ENCODE data around the gene BMERB1. TPM values are rescaled to one million over a fixed set of nuclear protein-coding genes. Genes with fewer than 3 reads are reported as not detected.

Gene BMERB1
- polyA plus RNA-seq, 1 donor (not counting 4 experiments of a cell fraction or from before 2014, with no cell fraction given), result 7.8 TPM

DNA sequence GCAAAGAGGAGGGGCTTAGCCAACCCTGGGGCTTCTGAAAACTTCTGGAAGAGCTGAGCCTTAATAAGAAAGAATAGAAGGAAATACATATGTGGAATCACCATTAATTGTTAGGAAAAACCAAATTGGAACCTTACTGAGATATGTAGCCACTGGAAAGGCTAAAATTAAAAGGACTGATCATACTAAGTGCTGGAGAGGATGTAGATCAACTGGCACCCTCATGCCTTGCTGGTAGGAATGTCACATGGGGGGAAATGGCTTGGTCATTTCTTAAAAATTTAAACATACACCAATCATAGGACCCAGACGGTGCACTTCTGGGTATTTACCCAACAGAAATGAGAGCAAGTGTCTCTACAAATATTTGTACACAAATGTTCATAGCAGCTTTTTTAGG lies 11.1 kb downstream of the BMERB1 start:
- no peak for FAIRE-seq
- Histone ChIP-seq H3K9me1 (ENCODE audit: control insufficient read depth, extremely low read depth, insufficient read depth, low read length) (no peaks in the 10 kb centered on the region), H3K9ac (ENCODE audit: control insufficient read depth, extremely low read depth, insufficient read depth, low read length) (no peak overlapping the region), H4K20me1 (ENCODE audit: control insufficient read depth, extremely low read depth, insufficient read depth, low read length) (no peaks in the 10 kb centered on the region), H3K79me2 (ENCODE audit: control insufficient read depth, insufficient read depth, low read length) (no peaks in the 10 kb centered on the region), H3K36me3 (ENCODE audit: control insufficient read depth in 2 of 2, extremely low read depth in 1 of 2, insufficient read depth in 2 of 2, low read length in 2 of 2) (no peaks in the 10 kb centered on the region), H3K9me3 (ENCODE audit: control insufficient read depth, low read depth, low read length) (no peaks in the 10 kb centered on the region), H3K4me1 (ENCODE audit: control insufficient read depth, extremely low read depth, insufficient read depth, low read length) (no peaks in the 10 kb centered on the region), H3K4me2 (ENCODE audit: control insufficient read depth, extremely low read depth, insufficient read depth, low read depth, low read length) (no peak overlapping the region), H3K4me3 (ENCODE audit: control insufficient read depth in 2 of 3, extremely low read depth in 1 of 3, insufficient read depth in 2 of 3, low read depth in 1 of 3, low read length in 3 of 3) (no peak overlapping the region), H2AFZ (ENCODE audit: control insufficient read depth, low read length) (no peak overlapping the region), H3K27me3 (ENCODE audit: control insufficient read depth, extremely low read depth, insufficient read depth, low read length) (no peaks in the 10 kb centered on the region), H3K27ac (ENCODE audit: control insufficient read depth, insufficient read depth, low read length) (no peak overlapping the region)
- dilution Hi-C loops (cut with MboI; ENCODE audit: extremely low pct_ligation_motif_present, low sequenced_read_pairs), result no loop called here
- no peak for DNase-seq (ENCODE audit: low read depth, low spot score)
- TF ChIP-seq, protein P1, sequence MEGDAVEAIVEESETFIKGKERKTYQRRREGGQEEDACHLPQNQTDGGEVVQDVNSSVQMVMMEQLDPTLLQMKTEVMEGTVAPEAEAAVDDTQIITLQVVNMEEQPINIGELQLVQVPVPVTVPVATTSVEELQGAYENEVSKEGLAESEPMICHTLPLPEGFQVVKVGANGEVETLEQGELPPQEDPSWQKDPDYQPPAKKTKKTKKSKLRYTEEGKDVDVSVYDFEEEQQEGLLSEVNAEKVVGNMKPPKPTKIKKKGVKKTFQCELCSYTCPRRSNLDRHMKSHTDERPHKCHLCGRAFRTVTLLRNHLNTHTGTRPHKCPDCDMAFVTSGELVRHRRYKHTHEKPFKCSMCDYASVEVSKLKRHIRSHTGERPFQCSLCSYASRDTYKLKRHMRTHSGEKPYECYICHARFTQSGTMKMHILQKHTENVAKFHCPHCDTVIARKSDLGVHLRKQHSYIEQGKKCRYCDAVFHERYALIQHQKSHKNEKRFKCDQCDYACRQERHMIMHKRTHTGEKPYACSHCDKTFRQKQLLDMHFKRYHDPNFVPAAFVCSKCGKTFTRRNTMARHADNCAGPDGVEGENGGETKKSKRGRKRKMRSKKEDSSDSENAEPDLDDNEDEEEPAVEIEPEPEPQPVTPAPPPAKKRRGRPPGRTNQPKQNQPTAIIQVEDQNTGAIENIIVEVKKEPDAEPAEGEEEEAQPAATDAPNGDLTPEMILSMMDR (optimal IDR thresholded peaks at IDR 0.05 in 1 of 3, IDR thresholded peaks at IDR 0.05 in 1 of 3, conservative IDR thresholded peaks at IDR 0.05 in 1 of 3; ENCODE audit: extremely low read depth in 1 of 3, insufficient read depth in 2 of 3, low read length in 3 of 3), result no peak
- TF ChIP-seq EZH2 (IDR thresholded peaks at IDR 0.05; ENCODE audit: low read length), result no peak

DNA sequence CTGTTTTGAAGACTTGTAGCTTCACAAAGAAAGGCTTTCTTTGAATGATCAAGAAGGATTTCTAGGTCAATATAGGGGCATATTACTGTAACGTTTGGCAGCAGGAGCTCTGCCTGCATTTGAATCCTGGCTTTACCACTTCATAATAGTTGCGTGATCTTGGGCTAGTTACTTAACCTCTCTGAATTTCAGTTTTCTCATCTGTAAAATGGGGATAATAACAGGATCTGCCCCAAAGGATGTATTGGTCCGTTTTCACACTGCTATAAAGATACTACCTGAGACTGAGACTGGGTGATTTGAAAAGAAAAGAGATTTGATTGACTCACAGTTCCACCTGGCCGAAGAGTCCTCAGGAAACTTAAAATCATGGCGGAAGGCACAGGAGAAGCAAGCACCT lies 12.5 kb downstream of the BMERB1 start:
- no peak overlapping the region for H3K27ac ChIP-seq (ENCODE audit: control insufficient read depth, insufficient read depth, low read length)
- dilution Hi-C loops (cut with MboI; ENCODE audit: extremely low pct_ligation_motif_present, low sequenced_read_pairs), result no loop called here
- no peak for FAIRE-seq
- H3K4me2 ChIP-seq (ENCODE audit: control insufficient read depth, extremely low read depth, insufficient read depth, low read depth, low read length), result no peak overlapping the region
- no peak overlapping the region for H2AFZ ChIP-seq (ENCODE audit: control insufficient read depth, low read length)
- H3K36me3 ChIP-seq (ENCODE audit: control insufficient read depth in 2 of 2, extremely low read depth in 1 of 2, insufficient read depth in 2 of 2, low read length in 2 of 2), result no peaks in the 10 kb centered on the region
- DNase-seq (ENCODE audit: low read depth, low spot score), result no peak
- H3K79me2 ChIP-seq (ENCODE audit: control insufficient read depth, insufficient read depth, low read length), result no peaks in the 10 kb centered on the region
- TF ChIP-seq EZH2 (IDR thresholded peaks at IDR 0.05; ENCODE audit: low read length), result no peak
- TF ChIP-seq, protein P1 (optimal IDR thresholded peaks at IDR 0.05 in 1 of 3, IDR thresholded peaks at IDR 0.05 in 1 of 3, conservative IDR thresholded peaks at IDR 0.05 in 1 of 3; ENCODE audit: extremely low read depth in 1 of 3, insufficient read depth in 2 of 3, low read length in 3 of 3), result no peak
- H3K4me3 ChIP-seq (ENCODE audit: control insufficient read depth in 2 of 3, extremely low read depth in 1 of 3, insufficient read depth in 2 of 3, low read depth in 1 of 3, low read length in 3 of 3), result no peak overlapping the region
- H4K20me1 ChIP-seq (ENCODE audit: control insufficient read depth, extremely low read depth, insufficient read depth, low read length), result no peaks in the 10 kb centered on the region
- H3K27me3 ChIP-seq (ENCODE audit: control insufficient read depth, extremely low read depth, insufficient read depth, low read length), result no peaks in the 10 kb centered on the region
- no peaks in the 10 kb centered on the region for H3K4me1 ChIP-seq (ENCODE audit: control insufficient read depth, extremely low read depth, insufficient read depth, low read length)
- no peaks in the 10 kb centered on the region for H3K9me3 ChIP-seq (ENCODE audit: control insufficient read depth, low read depth, low read length)
- no peaks in the 10 kb centered on the region for H3K9me1 ChIP-seq (ENCODE audit: control insufficient read depth, extremely low read depth, insufficient read depth, low read length)
- H3K9ac ChIP-seq (ENCODE audit: control insufficient read depth, extremely low read depth, insufficient read depth, low read length), result no peak overlapping the region

All from keratinocyte (primary cell).